ENCODE results near the gene MAU2. TPM values are rescaled to one million over a fixed set of nuclear protein-coding genes. Genes with fewer than 3 reads are reported as not detected.

MAU2 gene
- polyA plus RNA-seq, 10 donors = 29.4 to 59.3 (median 37.9) TPM

DNA sequence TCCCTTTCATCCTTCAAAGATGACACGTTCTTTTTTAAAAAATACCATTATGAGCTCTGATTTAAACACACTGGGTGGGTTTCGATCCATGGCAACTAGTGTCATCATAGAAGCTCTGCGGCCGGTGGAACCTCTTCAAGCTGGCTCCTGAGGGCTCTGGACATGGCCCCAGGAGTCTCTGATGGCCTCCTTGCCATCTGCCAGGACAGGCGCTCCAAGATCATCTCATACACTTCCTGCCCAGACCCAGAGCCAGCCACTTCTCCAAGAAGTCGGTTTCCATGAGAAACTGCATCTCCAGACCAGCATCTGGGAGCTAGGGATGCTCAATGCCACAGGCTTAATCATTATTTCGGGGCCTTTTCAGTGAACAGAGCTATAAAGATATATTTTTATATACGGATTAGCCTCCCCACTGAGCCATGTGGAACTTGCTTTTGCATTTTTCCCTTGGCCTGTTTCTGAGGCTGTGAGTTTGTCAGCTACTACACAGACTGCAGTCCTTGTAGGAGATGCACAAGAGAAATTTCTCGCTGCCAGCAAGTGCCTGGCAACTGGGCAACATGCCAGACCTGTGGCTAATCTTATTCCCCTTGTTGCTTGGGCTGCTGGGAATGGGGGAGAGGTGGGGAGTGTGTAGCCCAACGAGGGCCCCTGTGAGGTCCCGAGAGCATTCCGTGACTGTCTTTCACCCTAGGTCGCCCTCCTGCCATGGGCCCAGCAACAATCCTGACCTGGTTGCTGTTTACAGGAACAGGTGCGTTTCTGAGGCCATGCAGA is 16.3 kb upstream of the MAU2 start:
- DNase-seq = no peak

DNA sequence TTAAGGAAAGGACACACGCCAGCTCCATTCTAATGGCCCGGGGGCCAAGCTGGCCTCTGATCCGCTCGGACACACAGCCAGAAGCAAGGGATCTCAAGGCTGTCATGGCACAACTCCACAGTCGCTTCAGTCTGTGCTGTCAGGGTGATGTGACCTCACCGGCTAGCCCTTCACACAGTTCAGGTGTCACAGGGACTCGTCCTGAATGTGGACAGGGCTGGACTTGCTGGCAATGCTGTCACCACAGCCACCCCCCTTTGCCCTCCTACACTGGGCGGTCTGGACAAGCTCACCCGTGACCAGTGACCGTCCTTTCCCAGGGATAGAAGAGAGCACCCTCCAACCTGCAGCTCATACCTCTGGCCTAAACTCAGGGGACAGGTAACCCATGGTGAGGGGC is 15.6 kb upstream of the MAU2 start:
- no peak for DNase-seq

DNA sequence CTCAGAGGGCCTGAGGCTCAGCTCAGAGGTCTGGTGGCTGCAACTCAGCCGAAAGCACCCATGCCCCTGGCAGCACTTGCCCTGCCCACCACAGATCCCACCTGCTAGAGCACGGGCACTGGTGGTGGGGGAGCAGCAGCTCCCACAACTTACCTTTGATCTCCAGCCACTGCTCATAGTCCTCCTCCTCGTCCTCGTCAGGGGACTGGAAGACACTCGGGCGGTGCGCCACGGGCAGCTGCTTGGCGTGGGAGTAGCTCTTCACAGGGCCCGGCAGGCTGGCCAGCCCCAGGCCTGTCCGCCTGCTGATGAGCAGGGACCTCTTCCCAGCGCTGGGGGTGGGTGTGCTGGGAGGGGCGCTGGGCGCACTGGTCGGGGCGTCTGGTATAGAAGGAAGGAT is 14.9 kb upstream of the MAU2 start:
- DNase-seq = no peak

DNA sequence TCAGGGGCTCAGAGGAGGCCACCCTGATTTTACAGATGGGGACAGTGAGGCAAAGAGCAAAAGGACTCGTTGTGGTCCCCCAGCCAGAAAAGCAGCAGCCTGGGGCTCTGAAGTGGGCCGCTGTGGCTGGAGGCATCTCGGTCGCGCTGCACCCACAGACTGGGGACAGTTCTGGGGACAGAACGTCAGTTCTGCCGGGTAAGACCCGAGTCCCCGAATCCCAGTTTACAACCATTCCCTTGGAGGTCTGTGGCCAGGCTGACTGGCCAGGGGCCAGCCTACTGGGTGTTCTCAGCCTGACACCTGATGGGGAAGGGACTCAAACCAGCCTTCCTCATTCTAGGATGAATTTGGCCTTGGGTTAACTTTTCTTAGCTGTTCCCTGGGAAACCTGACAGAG is 14.4 kb upstream of the MAU2 start:
- DNase-seq = no peak

DNA sequence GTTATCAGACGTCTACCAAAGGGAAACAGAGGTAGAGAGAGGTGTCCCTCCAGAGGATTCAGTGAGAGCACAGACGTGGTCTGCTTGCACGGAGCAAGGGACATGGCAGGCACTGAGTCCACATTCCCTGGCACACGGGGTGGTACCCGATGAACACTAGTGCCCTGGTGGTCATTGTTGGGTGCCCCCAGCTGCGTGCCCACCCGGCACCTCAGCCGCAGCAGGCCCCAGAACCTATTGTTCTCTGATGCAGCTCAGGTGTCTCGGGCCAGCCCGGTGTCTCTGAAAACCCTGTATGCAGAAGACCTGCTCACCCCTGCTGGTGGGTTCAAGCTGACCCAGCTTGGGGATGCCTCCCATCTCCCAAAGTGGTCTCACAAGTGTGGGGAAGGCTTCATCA is 12.3 kb upstream of the MAU2 start:
- no peak for DNase-seq

DNA sequence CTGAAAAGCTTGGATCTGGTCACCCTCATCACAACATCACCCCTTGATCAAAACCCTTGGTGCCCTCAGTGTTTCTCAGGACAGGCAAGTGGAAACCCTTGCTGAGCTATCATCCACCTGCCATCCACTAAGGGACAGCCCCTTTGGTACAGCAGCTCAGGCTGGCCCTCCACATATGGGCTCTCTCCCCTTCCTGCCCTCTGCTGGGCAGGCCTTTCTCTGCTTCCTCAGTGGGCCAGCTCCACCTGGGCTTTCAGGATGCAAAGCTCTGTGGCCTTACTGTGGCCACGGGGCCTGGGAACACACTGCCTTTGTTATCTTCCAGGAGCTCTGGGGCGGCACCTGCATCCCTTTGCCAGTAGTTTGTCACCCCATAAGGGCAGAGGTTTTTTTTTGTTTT is 5.2 kb upstream of the MAU2 start:
- no peak for DNase-seq

DNA sequence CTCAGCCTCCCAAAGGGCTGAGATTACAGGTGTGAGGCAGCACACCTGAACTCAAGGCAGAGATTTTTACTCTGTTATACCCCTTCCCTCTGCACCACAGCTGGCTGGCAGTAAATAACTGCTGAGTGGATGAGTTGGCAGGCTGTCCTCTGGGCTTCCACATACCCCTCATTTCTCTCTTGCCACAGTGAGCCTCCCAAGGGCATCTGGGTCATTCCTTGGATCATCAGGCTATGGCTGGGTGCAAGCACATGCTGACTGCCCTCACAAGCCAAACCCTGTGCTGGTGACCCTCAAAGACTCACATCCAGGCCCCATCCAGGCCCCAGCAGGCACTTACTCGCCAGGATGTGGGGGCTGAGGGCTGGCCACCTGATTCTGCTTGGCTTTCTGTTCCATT is 4.5 kb upstream of the MAU2 start:
- no peak for DNase-seq

DNA sequence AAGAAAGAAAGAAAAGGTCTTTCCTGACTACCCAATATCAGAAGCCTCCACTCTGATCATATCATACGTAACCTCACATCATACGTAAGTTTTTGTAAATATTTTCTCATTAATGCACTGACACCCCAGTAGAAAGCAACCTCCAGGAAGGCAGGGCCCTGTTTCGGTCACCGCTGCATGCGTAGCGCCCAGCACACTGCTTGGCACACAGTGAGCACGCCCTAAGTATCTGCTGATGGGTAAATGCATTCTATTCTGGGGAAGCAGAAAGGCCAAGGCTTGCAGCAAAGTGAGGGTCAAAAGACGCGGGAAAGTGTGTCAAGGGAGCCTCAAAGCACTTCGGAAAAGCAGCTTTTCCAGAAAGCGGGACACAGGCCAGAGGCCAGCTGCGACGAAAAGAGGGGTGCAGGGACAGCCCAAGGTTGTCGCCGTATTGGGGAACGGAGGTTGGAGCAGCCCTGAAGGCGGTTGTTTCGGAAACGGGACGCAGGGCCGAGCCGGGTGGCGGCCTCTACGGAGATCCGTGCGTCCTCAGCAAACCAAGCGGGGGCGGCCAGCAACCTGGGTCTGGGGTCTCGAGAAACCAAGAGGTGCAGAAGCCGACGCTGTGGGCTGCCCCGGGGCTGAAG is 783 bp upstream of the MAU2 start:
- no peak for DNase-seq

DNA sequence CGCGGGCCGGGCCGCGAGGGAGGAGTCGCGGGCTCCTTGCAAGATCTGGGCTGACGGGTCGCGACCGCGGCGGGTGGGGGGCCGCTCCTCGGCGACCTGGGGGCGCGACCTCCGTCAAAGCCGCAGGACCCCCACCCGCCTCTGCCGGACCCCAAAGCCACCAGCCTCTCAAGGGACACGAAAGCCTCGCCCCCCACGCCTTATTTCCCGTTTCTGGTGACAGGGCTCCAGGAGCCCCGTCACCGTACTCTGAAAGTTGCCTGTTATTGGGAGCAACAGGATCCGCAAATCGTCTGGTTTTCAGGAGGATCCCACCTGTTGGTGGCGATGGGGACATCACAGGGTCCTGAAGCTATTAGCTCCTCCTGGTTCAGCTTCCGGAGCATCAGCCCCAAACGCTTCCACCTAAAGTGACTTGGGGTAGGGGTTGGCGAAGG is 530 bp downstream of the MAU2 start:
- DNase-seq = peak in 1 of 3 donors; percentile 37

DNA sequence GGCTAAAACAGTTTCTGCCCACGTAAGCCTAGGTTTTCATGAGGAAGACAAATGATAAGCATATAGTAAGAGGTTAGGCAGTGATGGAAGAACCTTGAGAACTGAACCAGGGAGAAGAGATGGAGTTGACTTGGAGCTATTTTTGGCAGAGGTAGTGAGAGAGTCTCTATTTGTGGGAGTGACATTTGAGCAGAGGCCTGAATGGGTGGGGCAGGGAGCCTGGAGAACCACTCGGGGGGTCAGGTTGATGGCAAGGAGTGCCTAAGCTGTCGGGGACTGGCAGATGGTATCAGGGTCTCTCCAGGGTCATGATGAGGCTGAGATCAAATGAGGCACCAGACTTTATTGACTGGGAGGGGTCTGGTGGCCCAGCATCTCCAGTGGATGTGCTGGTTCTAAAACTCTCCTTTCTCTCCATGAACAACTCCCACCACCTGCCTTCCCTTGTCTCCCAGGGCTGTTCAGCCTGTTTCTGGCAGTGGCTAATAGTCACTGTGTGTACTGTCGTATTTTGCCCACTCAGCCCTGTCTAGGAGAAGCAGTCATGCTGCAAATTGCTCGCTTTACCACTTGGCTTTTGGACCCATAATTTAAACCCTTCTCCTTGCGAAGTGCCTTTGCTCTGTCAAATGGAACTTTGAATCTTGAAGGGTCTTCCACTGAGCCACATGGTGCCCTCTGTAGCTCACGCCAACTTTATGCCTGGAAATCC is 3.6 kb downstream of the MAU2 start:
- peak in 1 of 3 donors; percentile 32 for DNase-seq

DNA sequence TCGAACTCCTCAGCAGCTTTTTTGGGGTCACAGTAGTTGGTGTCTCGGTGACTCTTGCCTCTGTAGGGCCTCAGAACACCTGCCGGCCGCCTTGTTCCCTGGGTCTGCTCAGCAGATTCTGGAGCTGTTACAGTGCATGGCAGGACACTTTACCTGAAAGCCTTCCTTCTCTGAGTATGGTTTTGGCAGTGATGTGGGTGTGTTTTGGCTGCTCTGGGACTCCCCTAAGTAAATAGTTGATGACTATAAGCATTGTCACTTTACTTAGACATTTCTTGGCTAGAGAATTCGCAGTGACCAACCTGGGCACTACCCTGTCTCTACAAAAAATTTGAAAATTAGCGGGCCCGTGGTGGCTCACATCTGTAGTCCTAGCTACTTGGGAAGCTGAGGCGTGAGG is 7.0 kb downstream of the MAU2 start:
- DNase-seq = no peak

DNA sequence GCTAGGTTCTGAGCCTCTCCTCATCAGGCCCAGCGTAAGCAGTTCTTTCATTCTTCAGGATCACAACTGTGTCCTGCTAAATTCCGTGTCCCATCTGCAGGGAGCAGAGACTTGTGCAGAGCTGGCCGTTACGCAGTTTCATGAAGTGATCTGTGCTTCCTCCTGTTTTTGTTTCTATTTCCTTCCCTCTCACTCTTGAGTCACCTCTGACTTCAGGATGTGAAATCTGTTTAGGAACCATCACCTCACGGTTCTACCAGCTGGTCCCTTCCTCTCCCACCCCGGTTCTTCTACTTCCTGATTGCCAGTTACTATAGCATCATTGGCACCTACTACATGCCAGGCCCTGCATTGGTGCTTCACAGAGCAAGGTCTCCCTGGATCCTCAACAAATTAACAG is 8.5 kb downstream of the MAU2 start:
- no peak for DNase-seq

DNA sequence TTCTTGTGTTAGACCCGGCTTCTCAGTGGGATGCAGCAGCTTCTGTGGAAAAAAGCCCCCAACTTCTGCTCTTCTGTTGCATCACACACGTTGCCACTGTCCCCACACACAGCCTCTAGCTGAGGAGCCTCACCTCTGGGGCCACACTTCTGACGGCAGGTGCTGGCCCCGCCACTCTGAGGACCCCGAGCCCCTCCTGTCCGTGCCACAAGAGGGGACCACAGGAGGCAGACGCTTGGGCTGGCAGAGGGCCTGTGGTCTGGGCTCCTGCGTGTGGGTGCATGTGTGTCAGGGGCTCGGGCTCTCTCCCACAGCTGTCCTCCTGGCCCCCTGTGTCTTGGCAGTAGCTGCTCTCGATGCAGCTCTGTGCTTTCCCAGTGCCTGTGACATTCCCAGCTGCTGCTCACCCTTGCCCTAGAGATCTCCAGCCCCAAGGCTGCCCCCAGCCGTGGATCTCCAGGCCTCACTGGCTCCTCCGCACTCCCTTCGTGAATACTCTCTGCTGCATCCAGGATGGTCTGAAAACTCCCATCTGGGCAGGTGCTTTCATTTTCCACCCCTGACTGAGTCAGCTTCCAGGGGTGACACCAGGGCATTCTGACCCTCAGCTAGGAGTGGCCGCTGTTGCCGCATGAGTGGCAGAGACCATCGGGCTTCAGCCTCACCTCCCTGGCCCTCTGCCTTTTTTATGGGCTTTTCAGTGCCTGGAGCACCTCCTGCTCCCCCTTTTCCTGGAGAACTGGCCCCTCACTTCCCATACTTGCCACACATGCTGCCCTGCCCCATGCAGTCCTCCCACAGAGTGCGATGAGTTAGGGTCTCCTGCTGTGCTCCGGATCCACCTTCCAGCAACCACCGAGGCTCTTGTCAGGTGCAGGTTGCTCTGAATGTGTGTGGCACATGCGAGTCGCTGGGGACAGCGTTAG is 13.7 kb downstream of the MAU2 start:
- peak in 1 of 3 donors; percentile 30 for DNase-seq

DNA sequence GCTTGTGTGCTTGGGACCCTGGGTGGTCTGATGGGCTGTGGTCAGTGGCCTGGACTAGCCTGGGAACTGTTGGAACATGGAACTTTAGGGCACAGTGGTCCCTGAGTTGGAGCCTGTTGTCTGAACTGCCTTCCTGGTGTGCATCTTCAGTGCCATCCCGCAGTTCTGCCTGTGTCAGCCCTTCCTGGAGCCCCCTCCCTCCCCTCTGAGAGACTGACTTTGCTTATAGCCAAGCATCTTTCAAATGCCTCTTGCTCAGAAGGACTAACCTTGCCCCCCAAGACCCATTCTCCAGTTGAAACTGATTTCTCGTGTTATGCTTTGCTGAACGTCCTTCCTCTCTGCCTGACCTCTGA is 14.3 kb downstream of the MAU2 start:
- no peak for DNase-seq

DNA sequence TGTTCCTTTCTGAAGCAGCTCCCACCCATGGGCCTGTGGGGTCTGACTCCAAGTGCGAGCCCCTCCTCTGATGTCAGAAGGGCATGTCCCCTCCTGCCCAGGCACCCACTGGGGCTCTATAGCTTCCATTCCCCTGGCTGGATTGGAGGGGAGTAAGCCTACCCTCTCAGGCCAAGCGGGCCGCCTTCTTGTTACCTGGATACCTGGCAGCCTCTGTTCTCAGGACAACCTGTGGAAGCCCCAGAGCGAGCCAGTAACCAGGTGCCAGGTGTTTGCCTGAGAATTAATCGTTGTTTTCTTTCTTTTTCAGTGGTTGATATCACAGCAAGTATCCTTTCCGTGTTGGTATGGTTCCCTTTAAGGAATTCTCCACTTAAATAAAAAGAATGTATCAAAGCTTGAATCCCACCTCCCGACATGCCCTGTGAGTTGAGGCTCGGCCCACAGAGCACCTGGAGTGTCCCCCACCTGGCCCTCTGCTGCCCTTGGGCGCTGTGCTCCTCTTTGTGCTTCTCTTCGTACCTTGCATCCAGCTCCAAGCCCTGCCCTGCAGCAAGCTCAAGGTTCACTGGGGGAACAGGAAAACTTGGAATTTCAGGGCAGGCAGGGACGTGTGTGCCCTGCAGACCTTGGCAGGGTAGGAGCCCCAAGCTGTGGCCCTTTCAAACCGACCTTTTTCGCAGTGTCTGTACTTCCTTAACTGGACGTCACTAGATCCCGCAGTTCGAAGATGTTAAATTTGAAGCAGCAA is 15.0 kb downstream of the MAU2 start:
- DNase-seq = no peak

DNA sequence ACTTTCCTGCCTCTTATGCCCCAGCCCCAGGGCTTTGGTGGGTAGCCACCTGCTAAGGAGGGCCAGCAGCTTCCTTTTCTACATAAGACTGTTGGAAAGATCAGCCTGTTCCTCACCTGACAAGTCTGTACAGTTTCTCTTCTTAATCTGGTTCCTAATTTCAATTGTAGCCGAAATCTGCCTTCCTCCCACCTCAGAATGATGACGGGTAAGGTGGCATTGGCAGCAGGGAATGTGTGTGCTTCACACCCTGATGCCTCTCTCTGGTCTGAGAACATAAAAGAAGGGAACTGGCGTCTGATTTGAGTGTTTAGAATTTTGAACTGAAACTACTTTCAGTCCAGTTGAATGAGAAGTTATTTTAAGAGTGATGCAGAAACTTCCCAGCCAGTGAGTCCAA is 16.0 kb downstream of the MAU2 start:
- DNase-seq = no peak

DNA sequence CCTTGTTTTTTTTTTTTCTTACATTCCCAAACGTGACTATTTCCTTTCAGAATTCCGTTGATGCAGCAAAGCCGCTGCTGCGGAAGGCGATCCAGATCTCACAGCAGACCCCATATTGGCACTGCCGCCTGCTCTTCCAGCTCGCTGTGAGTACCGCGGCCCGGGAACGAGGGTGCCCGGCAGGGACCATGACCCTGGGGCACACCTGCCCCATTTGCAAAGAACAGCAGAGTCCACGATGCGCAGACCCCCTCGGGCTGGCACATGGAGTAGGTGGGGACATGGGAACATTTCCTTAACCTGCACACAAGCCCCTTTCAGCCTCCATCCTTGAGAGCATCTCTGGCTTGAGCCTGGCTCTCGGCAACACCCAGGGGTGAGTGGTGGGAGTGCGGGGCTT is 16.5 kb downstream of the MAU2 start:
- DNase-seq = no peak

DNA sequence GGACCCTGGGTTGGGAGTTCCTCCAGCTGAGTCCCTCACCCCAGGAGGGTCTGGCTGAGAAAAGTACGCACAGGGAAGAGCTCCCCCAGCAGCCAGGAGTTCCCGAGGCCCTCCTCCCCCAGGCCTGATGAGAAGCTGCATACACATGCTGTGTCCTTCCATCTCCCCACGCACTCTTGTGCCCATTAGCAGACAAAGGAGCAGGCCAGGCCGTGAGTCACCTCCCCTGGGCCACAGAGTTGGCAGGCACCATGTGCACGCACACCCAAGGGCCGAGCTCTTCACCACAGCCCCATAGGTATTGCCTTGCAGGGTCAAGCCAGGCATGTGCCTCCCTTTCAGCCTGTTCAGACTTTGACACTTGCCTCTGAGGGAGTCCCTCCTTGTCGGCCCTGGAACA is 17.5 kb downstream of the MAU2 start:
- no peak for DNase-seq

DNA sequence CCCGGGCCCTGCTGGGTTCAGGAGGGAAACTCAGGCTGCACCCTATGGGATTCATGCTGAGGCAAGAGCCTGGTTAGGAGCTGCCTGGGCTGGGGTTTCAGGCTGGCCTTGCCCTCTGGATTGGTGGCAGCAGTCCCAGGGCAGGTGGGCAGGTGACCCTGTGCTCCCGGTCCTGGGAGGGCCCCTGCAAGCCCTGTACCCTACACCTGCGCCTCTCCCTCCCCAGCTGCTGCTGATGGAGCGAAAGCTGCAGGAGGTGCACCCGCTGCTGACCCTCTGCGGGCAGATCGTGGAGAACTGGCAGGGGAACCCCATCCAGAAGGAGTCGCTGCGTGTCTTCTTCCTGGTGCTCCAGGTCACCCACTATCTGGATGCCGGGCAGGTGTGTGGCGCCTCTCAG is 20.4 kb downstream of the MAU2 start:
- no peak for DNase-seq

DNA sequence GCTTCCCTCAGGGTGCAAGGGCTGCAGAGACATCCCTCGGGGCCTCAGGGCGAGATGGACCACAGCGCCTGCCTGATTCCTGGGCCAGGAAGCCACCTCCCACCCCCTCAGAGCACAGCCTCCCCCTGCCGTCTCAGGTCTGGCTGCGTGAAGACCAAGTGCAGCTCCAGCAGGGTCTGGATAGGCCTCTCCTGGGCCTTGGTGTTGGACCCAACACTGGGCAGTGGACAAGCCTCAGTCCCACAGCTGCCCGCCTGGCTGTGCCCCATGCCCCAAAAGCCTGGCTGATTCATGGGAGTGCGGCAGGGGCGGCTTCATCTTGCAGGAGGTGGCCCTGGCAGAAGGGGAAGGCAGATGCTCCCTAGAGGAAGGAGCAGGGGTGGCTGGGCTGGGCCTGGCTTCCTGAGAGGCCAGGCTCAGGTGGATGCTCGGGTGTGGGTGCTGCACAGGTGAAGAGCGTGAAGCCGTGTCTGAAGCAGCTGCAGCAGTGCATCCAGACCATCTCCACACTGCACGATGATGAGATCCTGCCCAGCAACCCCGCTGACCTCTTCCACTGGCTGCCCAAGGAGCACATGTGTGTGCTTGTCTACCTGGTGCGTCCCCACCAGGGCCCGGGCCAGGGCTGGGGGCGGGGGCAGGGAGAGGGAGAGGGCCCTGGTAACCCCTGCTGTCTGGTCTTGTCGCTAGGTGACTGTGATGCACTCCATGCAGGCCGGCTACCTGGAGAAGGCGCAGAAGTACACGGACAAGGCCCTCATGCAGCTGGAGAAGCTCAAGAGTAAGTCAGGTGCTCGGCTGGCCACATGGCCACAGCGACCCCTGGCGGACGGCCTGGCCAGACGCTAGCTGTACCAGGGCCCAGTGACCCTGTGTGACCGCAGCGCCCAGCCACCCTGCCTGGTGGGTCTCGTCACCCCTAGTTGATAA is 21.7 kb downstream of the MAU2 start:
- DNase-seq = peak in 2 of 3 donors; percentile 45 to 61
